Colonic mucosa (tissue), 4 donors: Measurements from ENCODE around the gene KCNB1. TPM values are rescaled to one million over a fixed set of nuclear protein-coding genes. Genes with fewer than 3 reads are reported as not detected.
"Not testable (repeated sequence)": the region's sequence is repeated elsewhere in the genome, so short reads cannot be mapped to it uniquely, and the experiment has no call there.

Experiments
- DNase-seq: peaks from one replicate; pipeline ENCODE4 v3.0.0-alpha.2; 2020
- H3K27ac ChIP-seq: fragments of 200-600 bp; one replicate; pipeline ENCODE4 v1.8.0; 2021
- H3K27me3 ChIP-seq: fragments of 200-600 bp; one replicate; pipeline ENCODE4 v1.8.0; 2021
- H3K36me3 ChIP-seq: fragments of 200-600 bp; one replicate; pipeline ENCODE4 v1.8.0; 2021
- H3K4me1 ChIP-seq: fragments of 200-600 bp; one replicate; pipeline ENCODE4 v1.8.0; 2021; ENCODE audit warnings: mild to moderate bottlenecking
- H3K4me3 ChIP-seq: fragments of 200-600 bp; one replicate; pipeline ENCODE4 v1.8.0; 2021
- H3K9ac ChIP-seq, 2 donors: one replicate each; pipeline ENCODE4 v1.7.0; 2013; ENCODE audit warnings: control low read depth in 2 of 2, low read depth in 2 of 2, low read length in 2 of 2
- H3K9me3 ChIP-seq: fragments of 200-600 bp; one replicate; pipeline ENCODE4 v1.8.0; 2021
- CTCF ChIP-seq: fragments of 200-600 bp; IDR thresholded peaks from one replicate; pipeline ENCODE4 v1.8.0; 2022; ENCODE audit warnings: antibody characterized with exemption, mild to moderate bottlenecking
- intact Hi-C: fragments of 100-400 bp; cut with DNase I; formaldehyde crosslinking; loops from one replicate; pipeline ENCODE4 v1.14.1; 2022
- total RNA-seq, 2 donors: library from RNA; stranded (reverse); fragmentation: NEBNext Ultra II Directional in 1 of 2; extraction: Animal tissue kit (Norgen Biotek cat#: 25700) in 1 of 2; gene quantifications; one replicate each; pipeline ENCODE4 v1.2.1, GENCODE V29; 2021
- donor health status: healthy.
- donor health status: DM: no; HTN: no; CAD: no.
- donor health status: DM: no; HTN: no; CAD: no.

KCNB1 gene
- total RNA-seq, 2 donors from 2014 or later: 0.37 to 1.9 TPM

- Histone ChIP-seq H3K4me3 (no peak overlapping the region), H3K27me3 (peaks cover 23% of the 10 kb centered on the region), H3K36me3 (no peaks in the 10 kb centered on the region), H3K4me1 (no peaks in the 10 kb centered on the region), H3K9ac (no peak overlapping the region), H3K9me3 (no peaks in the 10 kb centered on the region), H3K27ac (no peak overlapping the region)
- no peak for TF ChIP-seq CTCF
- intact Hi-C loops: no loop called here
- DNase-seq: no peak
Observed at GRCh38 chr20:49316704-49317103, 165.8 kb downstream of the KCNB1 start.

GRCh38 chr20:49315580-49315979, 166.9 kb downstream of the KCNB1 start:
- H3K27ac ChIP-seq: no peak overlapping the region
- no peaks in the 10 kb centered on the region for H3K9me3 ChIP-seq
- H3K27me3 ChIP-seq: peaks cover 23% of the 10 kb centered on the region
- H3K4me1 ChIP-seq: no peaks in the 10 kb centered on the region
- no peak overlapping the region for H3K9ac ChIP-seq
- no peak for DNase-seq
- no peaks in the 10 kb centered on the region for H3K36me3 ChIP-seq
- TF ChIP-seq CTCF: no peak
- H3K4me3 ChIP-seq: no peak overlapping the region
- intact Hi-C loops: no loop called here

- DNase-seq, H3K4me1 ChIP-seq, H3K9me3 ChIP-seq, H3K4me3 ChIP-seq, H3K9ac ChIP-seq, H3K36me3 ChIP-seq, intact Hi-C loops, H3K27ac ChIP-seq: not testable (repeated sequence)
- H3K27me3 ChIP-seq: peaks cover 18% of the 10 kb centered on the region
Observed at GRCh38 chr20:49314052-49314451, 168.4 kb downstream of the KCNB1 start.

Other genes with a start within 250 kb of the KCNB1 start
- gene ZNFX1, start 204.6 kb downstream of the KCNB1 start, total RNA-seq: 10 to 100 TPM; 22.7 to 26.7 TPM
- 1 to 10 TPM in 1 of 2 donors, under 1 TPM in 1; 0.94 to 8.0 TPM for gene PTGIS, start 85.5 kb upstream of the KCNB1 start, total RNA-seq
- gene B4GALT5, start 231.2 kb upstream of the KCNB1 start, total RNA-seq: 10 to 100 TPM; 34.5 to 56.2 TPM